Right lobe of liver (tissue), 6 donors: Measurements from ENCODE around the gene LRRFIP2. TPM values are rescaled to one million over a fixed set of nuclear protein-coding genes. Genes with fewer than 3 reads are reported as not detected.

Experiments used
- ATAC-seq, 4 donors: fragments of 200-7000 bp; cut with Tn5 transposase; one replicate each; pipeline ENCODE4 v1.9.1; 2020; ENCODE audit warnings: mild to moderate bottlenecking in 4 of 4, moderate library complexity in 4 of 4
- DNase-seq, 3 donors: peaks; one replicate each; pipeline ENCODE4 v3.0.0-alpha.2; 2020
- H3K27ac ChIP-seq, 3 donors: fragments of 200-600 bp; one replicate each; pipeline ENCODE4 v1.8.0; 2022
- H3K27me3 ChIP-seq, 2 donors: fragments of 200-600 bp; one replicate each; pipeline ENCODE4 v1.8.0; 2022
- H3K36me3 ChIP-seq, 4 donors: fragments of 200-600 bp; sonication (generic) in 1 of 4; one replicate each; pipeline versions ENCODE4 v1.5.1 to v1.8.0; 2017 to 2022; ENCODE audit warnings: control low read depth in 1 of 4
- H3K4me1 ChIP-seq, 4 donors: fragments of 200-600 bp; sonication (generic) in 1 of 4; one replicate each; pipeline versions ENCODE4 v1.5.1 to v1.8.0; 2017 to 2022; ENCODE audit warnings: control low read depth in 1 of 4
- H3K4me3 ChIP-seq, 3 donors: fragments of 200-600 bp; one replicate each; pipeline ENCODE4 v1.8.0; 2022
- H3K9me3 ChIP-seq, 4 donors: fragments of 200-600 bp; sonication (generic) in 1 of 4; one replicate each; pipeline versions ENCODE4 v1.5.1 to v1.8.0; 2017 to 2022; ENCODE audit warnings: control low read depth in 1 of 4
- CTCF ChIP-seq, 4 donors: fragments of 200-600 bp in 3 of 4; fragments of 450-650 bp in 1 of 4; IDR thresholded peaks; one replicate each; pipeline versions ENCODE4 v1.5.1 to v1.8.0; 2016 to 2022; ENCODE audit warnings: antibody characterized with exemption in 4 of 4, mild to moderate bottlenecking in 2 of 4
- POLR2A ChIP-seq: fragments of 450-650 bp; IDR thresholded peaks from one replicate; pipeline ENCODE4 v1.6.1; 2017; ENCODE audit warnings: antibody characterized with exemption, mild to moderate bottlenecking
- WGBS: methylation state at CpG from one replicate; pipeline ENCODE4 v1.1.6; 2018; ENCODE audit warnings: low coverage, low lambda C conversion rate; ENCODE audit not compliant: insufficient coverage; ENCODE audit errors: missing lambda C conversion rate; 5-methylcytosine and 5-hydroxymethylcytosine counted together
- intact Hi-C, 2 donors: fragments of 100-400 bp; cut with DNase I; formaldehyde crosslinking; loops; one replicate each; pipeline versions ENCODE4 v1.11.2 to v1.14.1; 2022
- total RNA-seq, 6 experiments: library from RNA; depleted of rRNA in 2 of 6; stranded (reverse); fragments of >200 nt in 2 of 6; fragmentation: NEBNext Ultra II Directional in 3 of 6; extraction: Animal tissue kit (Norgen Biotek cat#: 25700) in 3 of 6; gene quantifications; one replicate each; pipeline versions ENCODE4 v1.1.0 to v1.2.4, GENCODE V29; 2016 to 2023
- donor health status: DM: no; HTN: yes; CAD: no.
- donor health status: DM: no; HTN: no; CAD: no.
- donor health status: DM: no; HTN: no; CAD: no.
- donor health status: DM: no; HTN: yes; CAD: no.
- donor health status: DM: no; HTN: yes; CAD: no.

LRRFIP2 gene
- total RNA-seq, 6 experiments from 2014 or later, result 32.8 to 46.1 (median 39.6) TPM

- Histone ChIP-seq H3K9me3 (no peaks in the 10 kb centered on the region), H3K4me3 (no peak overlapping the region), H3K4me1 (peaks cover 0 to 6% (median 3%) of the 10 kb centered on the region in 4 donors), H3K36me3 (peaks cover 0 to 2% (median 0%) of the 10 kb centered on the region in 4 donors), H3K27me3 (no peaks in the 10 kb centered on the region), H3K27ac (peak overlapping the region in 2 of 3 donors; percentile 29 to 65)
- DNase-seq, result no peak
- TF ChIP-seq CTCF (IDR thresholded peaks at IDR 0.05) (no peak), POLR2A (no peak)
- intact Hi-C loops, result no loop called here
- peak in 1 of 4 donors; percentile 32 for ATAC-seq
- 69% methylated on average over 1 of the region's 1 CpG for WGBS
Observed at GRCh38 chr3:37116998-37117397, 57.4 kb downstream of the LRRFIP2 start.

GRCh38 chr3:37115446-37115845 lies 58.9 kb downstream of the LRRFIP2 start:
- WGBS, result 96% methylated on average over 2 of the region's 2 CpGs
- H3K27ac ChIP-seq, result no peak overlapping the region

GRCh38 chr3:37114251-37115145 lies 59.9 kb downstream of the LRRFIP2 start:
- Histone ChIP-seq H3K27me3 (no peaks in the 10 kb centered on the region), H3K4me1 (peaks cover 0 to 6% (median 3%) of the 10 kb centered on the region in 4 donors), H3K27ac (no peak overlapping the region), H3K36me3 (peaks cover 0 to 2% (median 0%) of the 10 kb centered on the region in 4 donors), H3K9me3 (no peaks in the 10 kb centered on the region), H3K4me3 (no peak overlapping the region)
- WGBS, result 94% methylated on average over 2 of the region's 2 CpGs
- no peak for ATAC-seq
- no peak for DNase-seq
- TF ChIP-seq POLR2A (no peak), CTCF (IDR thresholded peaks at IDR 0.05) (no peak)
- intact Hi-C loops, result no loop called here

More at GRCh38 chr3:37115446-37115845, 58.9 kb downstream of the LRRFIP2 start:
- intact Hi-C loops, result no loop called here
- H3K27me3 ChIP-seq, result no peaks in the 10 kb centered on the region
- H3K36me3 ChIP-seq, result peaks cover 0 to 2% (median 0%) of the 10 kb centered on the region in 4 donors
- peaks cover 0 to 6% (median 3%) of the 10 kb centered on the region in 4 donors for H3K4me1 ChIP-seq
- DNase-seq (no peak), ATAC-seq (no peak)
- TF ChIP-seq CTCF (IDR thresholded peaks at IDR 0.05), result no peak
- no peak for TF ChIP-seq POLR2A
- H3K9me3 ChIP-seq, result no peaks in the 10 kb centered on the region
- no peak overlapping the region for H3K4me3 ChIP-seq

- Histone ChIP-seq H3K27me3 (no peaks in the 10 kb centered on the region), H3K9me3 (no peaks in the 10 kb centered on the region), H3K4me3 (no peak overlapping the region), H3K4me1 (peaks cover 0 to 6% (median 3%) of the 10 kb centered on the region in 4 donors), H3K27ac (no peak overlapping the region), H3K36me3 (peaks cover 0 to 2% (median 0%) of the 10 kb centered on the region in 4 donors)
- DNase-seq (no peak), ATAC-seq (no peak)
- intact Hi-C loops, result no loop called here
- WGBS, result 100% methylated on average over 1 of the region's 1 CpG
- TF ChIP-seq CTCF (IDR thresholded peaks at IDR 0.05), result no peak
- no peak for TF ChIP-seq POLR2A
Observed at GRCh38 chr3:37112987-37113386, 61.4 kb downstream of the LRRFIP2 start.
